HEK293 (cell line): Measurements from ENCODE around the gene TRAPPC2.

Experiments used
- CTCF ChIA-PET: fragments of 350-600 bp; formaldehyde crosslinking; extraction: SDS; loops from one replicate; lab custom pipeline; 2021; ENCODE audit warnings: antibody characterized with exemption; lab: Yijun Ruan, JAX
- POLR2A ChIA-PET: fragments of 300-600 bp; formaldehyde crosslinking; extraction: SDS; loops from one replicate; lab custom pipeline; 2020; ENCODE audit warnings: antibody characterized with exemption, inconsistent platforms; lab: Yijun Ruan, JAX
- H3K27ac ChIP-seq: fragments of 200-500 bp; sonication (Bioruptor generic); 2 replicates; pipeline ENCODE4 v1.5.1; 2014; ENCODE audit warnings: low read depth, low read length, control low read depth, inconsistent platforms; ENCODE audit errors: extremely low read depth
- H3K36me3 ChIP-seq, 2 experiments: fragments of 200-500 bp in 1 of 2; sonication (Bioruptor generic) in 1 of 2; 1 replicate in 1 of 2; 2 replicates in 1 of 2; pipeline ENCODE4 v1.5.1; 2014 to 2017; ENCODE audit warnings: inconsistent platforms in 2 of 2, low read length in 2 of 2; ENCODE audit not compliant: control insufficient read depth in 2 of 2, insufficient read depth in 1 of 2
- H3K4me1 ChIP-seq: fragments of 200-500 bp; sonication (Bioruptor generic); 2 replicates; pipeline ENCODE4 v1.5.1; 2014; ENCODE audit warnings: mild to moderate bottlenecking, low read length, inconsistent platforms; ENCODE audit not compliant: control insufficient read depth, insufficient read depth
- H3K4me3 ChIP-seq: 2 replicates; pipeline ENCODE4 v1.5.1; 2011; ENCODE audit warnings: low read depth, mild to moderate bottlenecking, control low read depth, low read length, moderate library complexity
- H3K9me3 ChIP-seq: fragments of 200-500 bp; sonication (Bioruptor generic); 2 replicates; pipeline ENCODE4 v1.5.1; 2014; ENCODE audit warnings: low read depth, low read length, inconsistent platforms; ENCODE audit not compliant: control insufficient read depth, insufficient read depth
- CTCF ChIP-seq: fragments of 450-650 bp; formaldehyde crosslinking; IDR thresholded peaks from 2 replicates; pipeline ENCODE4 v1.5.1; 2016; ENCODE audit warnings: missing biosample characterization, missing genetic modification characterization
- FEZF1 ChIP-seq: fragments of 450-650 bp; formaldehyde crosslinking; IDR thresholded peaks from 2 replicates; pipeline ENCODE4 v1.5.1; 2016; ENCODE audit warnings: missing biosample characterization, missing genetic modification characterization
- INSM2 ChIP-seq: fragments of 450-650 bp; formaldehyde crosslinking; IDR thresholded peaks from 2 replicates; pipeline ENCODE4 v1.5.1; 2016; ENCODE audit warnings: missing biosample characterization, missing genetic modification characterization
- KLF10 ChIP-seq: fragments of 450-650 bp; IDR thresholded peaks from 2 replicates; pipeline ENCODE4 v1.5.1; 2018; ENCODE audit warnings: missing biosample characterization, mild to moderate bottlenecking, missing genetic modification characterization
- KLF8 ChIP-seq: fragments of 450-650 bp; formaldehyde crosslinking; IDR thresholded peaks from 2 replicates; pipeline ENCODE4 v1.5.1; 2016; ENCODE audit warnings: missing biosample characterization, missing genetic modification characterization
- MEIS1 ChIP-seq: sonication (generic); formaldehyde crosslinking; IDR thresholded peaks from 2 replicates; pipeline ENCODE4 v1.8.1; 2022; ENCODE audit warnings: missing genetic modification reagents, mild to moderate bottlenecking, borderline replicate concordance
- OSR2 ChIP-seq: fragments of 450-650 bp; formaldehyde crosslinking; IDR thresholded peaks from 2 replicates; pipeline ENCODE4 v1.5.1; 2016; ENCODE audit warnings: missing biosample characterization, missing genetic modification characterization
- PRDM6 ChIP-seq: fragments of 450-650 bp; formaldehyde crosslinking; IDR thresholded peaks from 2 replicates; pipeline ENCODE4 v1.5.1; 2017; ENCODE audit warnings: missing biosample characterization, missing genetic modification characterization
- ZBTB1 ChIP-seq: fragments of 450-650 bp; formaldehyde crosslinking; IDR thresholded peaks from 2 replicates; pipeline ENCODE4 v1.5.1; 2016; ENCODE audit warnings: missing biosample characterization, missing genetic modification characterization
- ZBTB49 ChIP-seq: fragments of 450-650 bp; formaldehyde crosslinking; IDR thresholded peaks from 2 replicates; pipeline ENCODE4 v1.5.1; 2016; ENCODE audit warnings: missing biosample characterization, missing genetic modification characterization, low read depth
- ZNF133 ChIP-seq: fragments of 450-650 bp; formaldehyde crosslinking; IDR thresholded peaks from 2 replicates; pipeline ENCODE4 v1.5.1; 2016; ENCODE audit warnings: missing biosample characterization, missing genetic modification characterization
- ZNF184 ChIP-seq: fragments of 450-650 bp; IDR thresholded peaks from 2 replicates; pipeline ENCODE4 v1.5.1; 2018; ENCODE audit warnings: missing biosample characterization, mild to moderate bottlenecking, missing genetic modification characterization
- ZNF354C ChIP-seq: fragments of 450-650 bp; formaldehyde crosslinking; IDR thresholded peaks from 2 replicates; pipeline ENCODE4 v1.5.1; 2016; ENCODE audit warnings: missing biosample characterization, missing genetic modification characterization, low read depth, borderline replicate concordance
- ZNF394 ChIP-seq: fragments of 450-650 bp; formaldehyde crosslinking; IDR thresholded peaks from 2 replicates; pipeline ENCODE4 v1.5.1; 2016; ENCODE audit warnings: missing biosample characterization, missing genetic modification characterization, mild to moderate bottlenecking, moderate library complexity, borderline replicate concordance
- ZNF398 ChIP-seq: fragments of 450-650 bp; formaldehyde crosslinking; IDR thresholded peaks from 2 replicates; pipeline ENCODE4 v1.5.1; 2017; ENCODE audit warnings: missing biosample characterization, missing genetic modification characterization
- ZNF426 ChIP-seq: fragments of 450-650 bp; formaldehyde crosslinking; IDR thresholded peaks from 2 replicates; pipeline ENCODE4 v1.5.1; 2017; ENCODE audit warnings: missing biosample characterization, missing genetic modification characterization, mild to moderate bottlenecking, inconsistent platforms, moderate library complexity
- ZNF561 ChIP-seq: fragments of 450-650 bp; IDR thresholded peaks from 2 replicates; pipeline ENCODE4 v1.5.1; 2018; ENCODE audit warnings: missing biosample characterization, missing genetic modification characterization, borderline replicate concordance
- ZNF600 ChIP-seq: fragments of 450-650 bp; formaldehyde crosslinking; IDR thresholded peaks from 2 replicates; pipeline ENCODE4 v1.5.1; 2016; ENCODE audit warnings: missing biosample characterization, missing genetic modification characterization
- ZNF629 ChIP-seq: fragments of 450-650 bp; formaldehyde crosslinking; IDR thresholded peaks from 2 replicates; pipeline ENCODE4 v1.5.1; 2017; ENCODE audit warnings: missing biosample characterization, missing genetic modification characterization
- ZNF707 ChIP-seq: fragments of 450-650 bp; formaldehyde crosslinking; IDR thresholded peaks from 2 replicates; pipeline ENCODE4 v1.5.1; 2016; ENCODE audit warnings: missing biosample characterization, missing genetic modification characterization
- ZNF785 ChIP-seq: fragments of 450-650 bp; formaldehyde crosslinking; IDR thresholded peaks from 2 replicates; pipeline ENCODE4 v1.5.1; 2016; ENCODE audit warnings: missing biosample characterization, missing genetic modification characterization
- ZNF837 ChIP-seq: fragments of 450-650 bp; formaldehyde crosslinking; IDR thresholded peaks from 2 replicates; pipeline ENCODE4 v1.5.1; 2016; ENCODE audit warnings: missing biosample characterization, missing genetic modification characterization

TRAPPC2 gene

GRCh38 chrX:13699183-13699826 lies 35.1 kb downstream of the TRAPPC2 start (continued):
- no peak for TF ChIP-seq PRDM6 (tag by site-specific recombination)
- TF ChIP-seq ZNF629 (tag by site-specific recombination), result peak; percentile 87
- no peak for TF ChIP-seq ZNF707 (tag by site-specific recombination)
- no peak for TF ChIP-seq ZNF426 (tag by site-specific recombination)
- no peak for TF ChIP-seq CTCF (tag by site-specific recombination)
- no peak for TF ChIP-seq ZBTB1
- TF ChIP-seq ZNF785 (tag by site-specific recombination), result no peak

- TF ChIP-seq ZNF398, result no peak
- TF ChIP-seq ZNF394 (tag by site-specific recombination), result no peak
- no peak for TF ChIP-seq ZNF354C (tag by site-specific recombination)
- no peak for TF ChIP-seq KLF8 (tag by site-specific recombination)
- TF ChIP-seq FEZF1 (tag by site-specific recombination), result peak; percentile 32; the same call in 1 of the 2 replicates
- TF ChIP-seq MEIS1 (CRISPR knock-in tag), result no peak
- peak; percentile 60; the same call in 1 of the 2 replicates for TF ChIP-seq OSR2
- peak; percentile 47 for TF ChIP-seq ZNF629 (tag by site-specific recombination)
- no peak for TF ChIP-seq ZNF600 (tag by site-specific recombination)
- TF ChIP-seq ZNF561 (tag by site-specific recombination), result no peak
- 0 out of 2 replicates have a peak, but pooled peaks have one; percentile 27 for TF ChIP-seq INSM2 (tag by site-specific recombination)
- no peak for TF ChIP-seq ZBTB49 (tag by site-specific recombination)
- TF ChIP-seq ZNF837, result no peak
- TF ChIP-seq ZNF133 (tag by site-specific recombination), result no peak
- TF ChIP-seq ZNF184 (tag by site-specific recombination), result no peak
- TF ChIP-seq KLF10 (tag by site-specific recombination), result 0 out of 2 replicates have a peak, but pooled peaks have one; percentile 24
- Histone ChIP-seq H3K36me3 (peaks cover 8% of the 10 kb centered on the region in 2 experiments; a peak in 2 of 3 replicates), H3K9me3 (no peaks in the 10 kb centered on the region), H3K4me3 (no peak overlapping the region), H3K4me1 (peaks cover 16% of the 10 kb centered on the region), H3K27ac (no peak overlapping the region)
- ChIA-PET CTCF (interaction anchor here (0.6 to 1.8 kb wide), 7 partner anchors 29 to 340 kb away, joined by 3 to 5 read pairs (median 4); no protein-coding TSS in a partner anchor), POLR2A (interaction anchor here (0.9 to 2.3 kb wide), 4 partner anchors 9 to 331 kb away, joined by 3 to 9 read pairs (median 8); partner anchors contain the start of genes GEMIN8, OFD1, RAB9A and TRAPPC2)
These were observed 36.0 kb downstream of the TRAPPC2 start for GRCh38 chrX:13698432-13698831.
